Activated CD4-positive, CD25-positive, alpha-beta regulatory T cell treated with anti-CD3 and anti-CD28 coated beads, Interleukin-2, amount 50 U/mL, for 16 hours (primary cell): ENCODE measurements around the gene AK1.

ENCODE experiments used
- DNase-seq: peaks from one replicate; pipeline ENCODE4 v3.0.0-alpha.2; 2020; ENCODE audit warnings: low read depth, low spot score

AK1 gene

GRCh38 chr9:127818574-127818973 is 58.9 kb downstream of the AK1 start:
- DNase-seq: no peak

GRCh38 chr9:127817881-127818434 is 59.5 kb downstream of the AK1 start:
- no peak for DNase-seq

GRCh38 chr9:127816728-127817127 is 60.7 kb downstream of the AK1 start:
- no peak for DNase-seq
